NCI-H187 (cell line): ENCODE data around the gene TSC2.
"Not testable (repeated sequence)": the region's sequence is repeated elsewhere in the genome, so short reads cannot be mapped to it uniquely, and the experiment has no call there.

ENCODE experiments used
- DNase-seq, 2 experiments: peaks; one replicate each; lab custom pipeline; 2025; lab: John Stamatoyannopoulos, UW

Gene TSC2

GRCh38 chr16:2009791-2010510, 37.8 kb upstream of the TSC2 start, which contains the start of gene ZNF598:
TSS of gene ZNF598 (minus strand) at chr16:2009821.
- peak; percentile 74 to 87 for DNase-seq

GRCh38 chr16:2011726-2012125, 36.1 kb upstream of the TSC2 start:
- DNase-seq = not testable (repeated sequence)

- DNase-seq = no peak
Observed at GRCh38 chr16:2013527-2013926, 34.3 kb upstream of the TSC2 start.

- no peak for DNase-seq
Observed at GRCh38 chr16:2015117-2015946, 32.5 kb upstream of the TSC2 start.

GRCh38 chr16:2015947-2016208, 31.9 kb upstream of the TSC2 start:
- DNase-seq = no peak

GRCh38 chr16:2016407-2016922, 31.3 kb upstream of the TSC2 start:
- DNase-seq = no peak

- no peak for DNase-seq
Observed at GRCh38 chr16:2019518-2019920, 28.3 kb upstream of the TSC2 start, which contains the start of gene NPW. TSS of gene NPW (plus strand) at chr16:2019785.

- no peak for DNase-seq
Observed at GRCh38 chr16:2019921-2020831, 27.6 kb upstream of the TSC2 start.

- no peak for DNase-seq
Observed at GRCh38 chr16:2022723-2023091, 25.1 kb upstream of the TSC2 start.

GRCh38 chr16:2023092-2024031, 24.4 kb upstream of the TSC2 start:
- peak; percentile 94 to 98 for DNase-seq

- DNase-seq = no peak
Observed at GRCh38 chr16:2024032-2024420, 23.8 kb upstream of the TSC2 start.

GRCh38 chr16:2025251-2025650, 22.5 kb upstream of the TSC2 start:
- no peak for DNase-seq

- DNase-seq = no peak
Observed at GRCh38 chr16:2025878-2026460, 21.8 kb upstream of the TSC2 start.

- DNase-seq = peak in 1 of 2 experiments; percentile 53
Observed at GRCh38 chr16:2026461-2027023, 21.2 kb upstream of the TSC2 start, which contains the start of gene NHERF2. TSS of gene NHERF2 (plus strand) at chr16:2026902. CDS start at chr16:2027006, 104 bp downstream.

- DNase-seq = no peak
Observed at GRCh38 chr16:2027024-2028010, 20.5 kb upstream of the TSC2 start.

- DNase-seq = no peak
Observed at GRCh38 chr16:2028146-2028545, 19.6 kb upstream of the TSC2 start.

- DNase-seq = peak; percentile 40 to 51
Observed at GRCh38 chr16:2028620-2029220, 19.1 kb upstream of the TSC2 start.

GRCh38 chr16:2029350-2029749, 18.4 kb upstream of the TSC2 start:
- no peak for DNase-seq

- no peak for DNase-seq
Observed at GRCh38 chr16:2030036-2030435, 17.7 kb upstream of the TSC2 start.
